Measurements from ENCODE around the gene RAI1. TPM values are rescaled to one million over a fixed set of nuclear protein-coding genes. Genes with fewer than 3 reads are reported as not detected.

RAI1 gene
- total and polyA plus RNA-seq, 9 donors: 1.5 to 57.7 (median 35.3) TPM

- 5 to 13% (median 12%) methylated on average over 7 to 8 of the region's 8 CpGs for whole genome bisulfite sequencing, 3 donors
- peaks cover 22% of the 10 kb centered on the region for H3K4me1 ChIP-seq (ENCODE audit: insufficient read depth)
Observed at GRCh38 chr17:17778308-17779014, 97.2 kb downstream of the RAI1 start.

DNA sequence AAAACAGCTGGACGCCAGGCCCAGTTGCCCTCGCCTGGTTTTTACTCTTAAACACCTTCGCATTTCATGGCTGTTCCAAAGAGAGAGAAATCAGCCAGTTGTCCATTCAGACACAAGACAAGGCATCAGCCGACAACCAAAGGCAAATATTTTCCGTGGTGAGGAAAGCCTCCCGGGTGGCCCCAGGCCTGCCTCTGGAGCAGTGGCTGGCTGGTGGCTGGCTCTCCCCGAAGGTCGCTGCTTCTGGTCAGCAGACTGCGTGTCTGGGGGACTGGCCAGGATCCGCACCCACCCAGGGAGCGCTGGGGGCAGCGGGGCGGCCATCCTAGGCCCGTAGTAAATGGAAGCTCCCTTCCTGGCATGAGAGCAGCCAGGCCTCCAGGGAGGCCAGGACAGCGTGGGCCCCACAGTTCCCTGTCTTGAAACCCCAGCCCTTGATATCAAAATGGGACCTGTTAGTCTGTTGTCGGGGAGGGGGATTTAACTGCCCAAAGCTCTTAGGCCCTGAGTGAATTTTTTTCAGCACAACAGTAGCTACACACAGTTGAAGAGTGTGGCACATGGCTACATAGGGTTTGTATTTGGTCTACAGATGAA lies 97.9 kb downstream of the RAI1 start:
- peaks cover 25% of the 10 kb centered on the region for H3K4me1 ChIP-seq (ENCODE audit: insufficient read depth)
- WGBS, 3 donors: 28 to 39% (median 31%) methylated on average over 15 to 16 of the region's 16 CpGs
- no peak overlapping the region for H3K4me3 ChIP-seq
- no peaks in the 10 kb centered on the region for H3K27me3 ChIP-seq
- TF ChIP-seq EP300 (IDR thresholded peaks at IDR 0.05) (no peak), POLR2A (IDR thresholded peaks at IDR 0.05) (no peak), CTCF (IDR thresholded peaks at IDR 0.05) (no peak)
- intact Hi-C loops (cut with DNase I): no loop called here
- H3K36me3 ChIP-seq: no peaks in the 10 kb centered on the region
- peak; percentile 51 to 66 (median 59) for DNase-seq
- H3K9me3 ChIP-seq: no peaks in the 10 kb centered on the region
- H3K27ac ChIP-seq: peak overlapping the region; percentile 69 to 80

More at GRCh38 chr17:17778308-17779014, 97.2 kb downstream of the RAI1 start:
- Histone ChIP-seq H3K4me3 (no peak overlapping the region), H3K9me3 (no peaks in the 10 kb centered on the region), H3K27ac (peak overlapping the region; percentile 69 to 80), H3K27me3 (no peaks in the 10 kb centered on the region), H3K36me3 (no peaks in the 10 kb centered on the region)
- DNase-seq: peak; percentile 90 to 94 (median 93)
- intact Hi-C loops (cut with DNase I): no loop called here
- TF ChIP-seq CTCF (IDR thresholded peaks at IDR 0.05): no peak
- TF ChIP-seq POLR2A (IDR thresholded peaks at IDR 0.05): no peak
- no peak for TF ChIP-seq EP300 (IDR thresholded peaks at IDR 0.05)

GRCh38 chr17:17780922-17781590 lies 99.8 kb downstream of the RAI1 start:
- intact Hi-C loops (cut with DNase I): no loop called here

More at GRCh38 chr17:17780922-17781590, 99.8 kb downstream of the RAI1 start:
- no peaks in the 10 kb centered on the region for H3K27me3 ChIP-seq
- H3K27ac ChIP-seq: peak overlapping the region; percentile 56 to 77
- H3K4me3 ChIP-seq: peak overlapping the region; percentile 50
- TF ChIP-seq CTCF (IDR thresholded peaks at IDR 0.05): peak in 1 of 3 donors; percentile 41
- TF ChIP-seq POLR2A (IDR thresholded peaks at IDR 0.05): no peak
- no peak for TF ChIP-seq EP300 (IDR thresholded peaks at IDR 0.05)
- peaks cover 32% of the 10 kb centered on the region for H3K4me1 ChIP-seq (ENCODE audit: insufficient read depth)
- H3K9me3 ChIP-seq: no peaks in the 10 kb centered on the region
- peak; percentile 49 to 72 (median 66) for DNase-seq
- no peaks in the 10 kb centered on the region for H3K36me3 ChIP-seq
- 24 to 34% (median 25%) methylated on average over 11 of the region's 11 CpGs for whole genome bisulfite sequencing, 3 donors

All from ovary (tissue), 9 donors.